Measurements from ENCODE around the gene MYOD1.

The MYOD1 gene

GRCh38 chr11:17740649-17741235 is 21.4 kb downstream of the MYOD1 start:
- Histone ChIP-seq H3K27me3 (ENCODE audit: control insufficient read depth in 3 of 3, insufficient read depth in 3 of 3, low read depth in 1 of 3, low read length in 3 of 3) (peaks cover 0 to 16% (median 5%) of the 10 kb centered on the region in 3 experiments), H3K9me3 (replicated peaks in 1 of 2; ENCODE audit: control insufficient read depth in 2 of 2, insufficient read depth in 1 of 2, low read depth in 1 of 2, low read length in 2 of 2) (peaks cover 0 to 2% of the 10 kb centered on the region in 2 donors), H2BK12ac (ENCODE audit: low read length) (no peak overlapping the region), H2AK5ac (ENCODE audit: low read depth, low read length) (no peak overlapping the region), H3K4me1 (ENCODE audit: control insufficient read depth in 2 of 2, insufficient read depth in 1 of 2, low read depth in 1 of 2, low read length in 2 of 2) (peaks cover 36 to 38% of the 10 kb centered on the region in 2 donors), H3K9ac (ENCODE audit: low read depth, low read length, poor library complexity) (no peak overlapping the region), H3K4me3 (ENCODE audit: low read length in 2 of 2) (no peak overlapping the region), H4K91ac (ENCODE audit: low read depth, low read length, poor library complexity) (no peak overlapping the region), H3K79me1 (ENCODE audit: low read depth, low read length) (no peaks in the 10 kb centered on the region), H3K4ac (ENCODE audit: low read length) (no peak overlapping the region), H2BK15ac (ENCODE audit: low read length) (no peak overlapping the region), H4K8ac (ENCODE audit: low read depth, low read length) (no peak overlapping the region), H2BK5ac (ENCODE audit: low read length) (no peak overlapping the region), H3K4me2 (ENCODE audit: insufficient read depth, low read length, poor library complexity, severe bottlenecking) (no peak overlapping the region), H3K14ac (ENCODE audit: low read length) (no peak overlapping the region), H2BK120ac (ENCODE audit: low read depth, low read length) (no peak overlapping the region), H3K27ac (replicated peaks; ENCODE audit: low read length) (no peak overlapping the region), H3K18ac (ENCODE audit: low read length) (peak overlapping the region; percentile 27), H3K23ac (ENCODE audit: low read depth, low read length, poor library complexity) (no peak overlapping the region), H3K36me3 (replicated peaks in 1 of 2; ENCODE audit: control insufficient read depth in 2 of 2, insufficient read depth in 2 of 2, low read length in 2 of 2) (no peaks in the 10 kb centered on the region), H2AFZ (ENCODE audit: low read length) (no peak overlapping the region)
- no CpG with 5 or more reads among the region's 7 CpGs for WGBS, 2 donors (ENCODE audit: extremely low coverage in 2 of 2, insufficient read length in 2 of 2, insufficient replicate concordance in 1 of 2)
- no peak for DNase-seq (ENCODE audit: low spot score)

DNA sequence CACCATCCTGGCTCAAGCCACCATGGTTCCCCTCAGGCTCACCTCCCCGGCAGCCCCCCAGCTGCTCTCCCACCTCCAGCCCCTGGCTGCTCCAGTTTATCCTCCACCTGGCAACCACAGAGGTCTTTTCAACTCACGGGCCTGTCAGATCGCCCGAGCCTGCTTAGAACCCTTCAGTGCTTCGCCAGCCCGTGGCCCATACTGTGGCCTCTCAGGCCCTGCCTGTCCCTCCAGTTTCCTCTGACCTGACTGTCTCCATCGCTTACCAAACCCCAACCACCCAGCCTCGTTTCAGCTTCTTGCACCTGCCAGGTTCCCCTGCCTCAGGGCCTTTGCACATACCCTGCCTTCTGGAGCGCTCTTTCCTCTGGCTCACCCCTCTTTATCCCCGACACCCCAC is 22.1 kb downstream of the MYOD1 start:
- Histone ChIP-seq H3K36me3 (replicated peaks in 1 of 2; ENCODE audit: control insufficient read depth in 2 of 2, insufficient read depth in 2 of 2, low read length in 2 of 2) (no peaks in the 10 kb centered on the region), H3K79me1 (ENCODE audit: low read depth, low read length) (no peaks in the 10 kb centered on the region), H4K8ac (ENCODE audit: low read depth, low read length) (no peak overlapping the region), H3K27ac (replicated peaks; ENCODE audit: low read length) (no peak overlapping the region), H4K91ac (ENCODE audit: low read depth, low read length, poor library complexity) (no peak overlapping the region), H3K4me2 (ENCODE audit: insufficient read depth, low read length, poor library complexity, severe bottlenecking) (no peak overlapping the region), H3K18ac (ENCODE audit: low read length) (no peak overlapping the region), H2BK15ac (ENCODE audit: low read length) (peak overlapping the region; percentile 32), H2BK120ac (ENCODE audit: low read depth, low read length) (no peak overlapping the region), H2BK5ac (ENCODE audit: low read length) (no peak overlapping the region), H3K4ac (ENCODE audit: low read length) (no peak overlapping the region), H3K23ac (ENCODE audit: low read depth, low read length, poor library complexity) (no peak overlapping the region), H2AFZ (ENCODE audit: low read length) (no peak overlapping the region), H3K9me3 (replicated peaks in 1 of 2; ENCODE audit: control insufficient read depth in 2 of 2, insufficient read depth in 1 of 2, low read depth in 1 of 2, low read length in 2 of 2) (no peaks in the 10 kb centered on the region), H3K14ac (ENCODE audit: low read length) (no peak overlapping the region), H2AK5ac (ENCODE audit: low read depth, low read length) (peak overlapping the region; percentile 40), H3K9ac (ENCODE audit: low read depth, low read length, poor library complexity) (no peak overlapping the region), H3K27me3 (ENCODE audit: control insufficient read depth in 3 of 3, insufficient read depth in 3 of 3, low read depth in 1 of 3, low read length in 3 of 3) (peaks cover 0 to 8% (median 0%) of the 10 kb centered on the region in 3 experiments), H3K4me3 (ENCODE audit: low read length in 2 of 2) (no peak overlapping the region), H2BK12ac (ENCODE audit: low read length) (no peak overlapping the region), H3K4me1 (ENCODE audit: control insufficient read depth in 2 of 2, insufficient read depth in 1 of 2, low read depth in 1 of 2, low read length in 2 of 2) (peaks cover 34 to 35% of the 10 kb centered on the region in 2 donors)
- no CpG with 5 or more reads among the region's 10 CpGs for WGBS, 2 donors (ENCODE audit: extremely low coverage in 2 of 2, insufficient read length in 2 of 2, insufficient replicate concordance in 1 of 2)
- DNase-seq (ENCODE audit: low spot score): no peak

GRCh38 chr11:17742019-17742418 is 22.6 kb downstream of the MYOD1 start:
- no peak overlapping the region for H2BK15ac ChIP-seq (ENCODE audit: low read length)
- H3K4ac ChIP-seq (ENCODE audit: low read length): no peak overlapping the region
- peaks cover 29 to 31% of the 10 kb centered on the region in 2 donors for H3K4me1 ChIP-seq (ENCODE audit: control insufficient read depth in 2 of 2, insufficient read depth in 1 of 2, low read depth in 1 of 2, low read length in 2 of 2)

GRCh38 chr11:17743026-17743807 is 23.8 kb downstream of the MYOD1 start:
- Histone ChIP-seq H3K27me3 (ENCODE audit: control insufficient read depth in 3 of 3, insufficient read depth in 3 of 3, low read depth in 1 of 3, low read length in 3 of 3) (no peaks in the 10 kb centered on the region), H2BK5ac (ENCODE audit: low read length) (no peak overlapping the region), H3K4ac (ENCODE audit: low read length) (no peak overlapping the region), H2BK15ac (ENCODE audit: low read length) (no peak overlapping the region), H2BK120ac (ENCODE audit: low read depth, low read length) (no peak overlapping the region), H3K23ac (ENCODE audit: low read depth, low read length, poor library complexity) (peak overlapping the region; percentile 18), H4K91ac (ENCODE audit: low read depth, low read length, poor library complexity) (no peak overlapping the region), H3K18ac (ENCODE audit: low read length) (peak overlapping the region; percentile 17), H3K79me1 (ENCODE audit: low read depth, low read length) (peaks cover 4% of the 10 kb centered on the region), H2AFZ (ENCODE audit: low read length) (no peak overlapping the region), H3K27ac (replicated peaks; ENCODE audit: low read length) (no peak overlapping the region), H3K14ac (ENCODE audit: low read length) (no peak overlapping the region), H3K9me3 (replicated peaks in 1 of 2; ENCODE audit: control insufficient read depth in 2 of 2, insufficient read depth in 1 of 2, low read depth in 1 of 2, low read length in 2 of 2) (no peaks in the 10 kb centered on the region), H3K9ac (ENCODE audit: low read depth, low read length, poor library complexity) (peak overlapping the region; percentile 5), H4K8ac (ENCODE audit: low read depth, low read length) (no peak overlapping the region), H3K4me2 (ENCODE audit: insufficient read depth, low read length, poor library complexity, severe bottlenecking) (no peak overlapping the region), H2AK5ac (ENCODE audit: low read depth, low read length) (no peak overlapping the region), H3K4me3 (ENCODE audit: low read length in 2 of 2) (no peak overlapping the region), H3K4me1 (ENCODE audit: control insufficient read depth in 2 of 2, insufficient read depth in 1 of 2, low read depth in 1 of 2, low read length in 2 of 2) (peaks cover 17 to 20% of the 10 kb centered on the region in 2 donors), H3K36me3 (replicated peaks in 1 of 2; ENCODE audit: control insufficient read depth in 2 of 2, insufficient read depth in 2 of 2, low read length in 2 of 2) (no peaks in the 10 kb centered on the region), H2BK12ac (ENCODE audit: low read length) (no peak overlapping the region)
- DNase-seq (ENCODE audit: low spot score): no peak
- no CpG with 5 or more reads among the region's 13 CpGs for WGBS, 2 donors (ENCODE audit: extremely low coverage in 2 of 2, insufficient read length in 2 of 2, insufficient replicate concordance in 1 of 2)

More at GRCh38 chr11:17742019-17742418, 22.6 kb downstream of the MYOD1 start:
- no peak overlapping the region for H3K14ac ChIP-seq (ENCODE audit: low read length)
- no peak overlapping the region for H4K91ac ChIP-seq (ENCODE audit: low read depth, low read length, poor library complexity)
- H2AFZ ChIP-seq (ENCODE audit: low read length): no peak overlapping the region
- H2BK120ac ChIP-seq (ENCODE audit: low read depth, low read length): no peak overlapping the region
- H2BK12ac ChIP-seq (ENCODE audit: low read length): no peak overlapping the region
- no peaks in the 10 kb centered on the region for H3K9me3 ChIP-seq (replicated peaks in 1 of 2; ENCODE audit: control insufficient read depth in 2 of 2, insufficient read depth in 1 of 2, low read depth in 1 of 2, low read length in 2 of 2)
- no peak overlapping the region for H3K4me3 ChIP-seq (ENCODE audit: low read length in 2 of 2)
- no peak overlapping the region for H3K18ac ChIP-seq (ENCODE audit: low read length)
- no peak overlapping the region for H2AK5ac ChIP-seq (ENCODE audit: low read depth, low read length)
- no peak overlapping the region for H4K8ac ChIP-seq (ENCODE audit: low read depth, low read length)
- H2BK5ac ChIP-seq (ENCODE audit: low read length): no peak overlapping the region
- no peak for DNase-seq (ENCODE audit: low spot score)
- H3K27ac ChIP-seq (replicated peaks; ENCODE audit: low read length): no peak overlapping the region
- H3K36me3 ChIP-seq (replicated peaks in 1 of 2; ENCODE audit: control insufficient read depth in 2 of 2, insufficient read depth in 2 of 2, low read length in 2 of 2): no peaks in the 10 kb centered on the region
- WGBS, 2 donors (ENCODE audit: extremely low coverage in 2 of 2, insufficient read length in 2 of 2, insufficient replicate concordance in 1 of 2): no CpG with 5 or more reads among the region's 5 CpGs
- H3K4me2 ChIP-seq (ENCODE audit: insufficient read depth, low read length, poor library complexity, severe bottlenecking): no peak overlapping the region
- no peak overlapping the region for H3K23ac ChIP-seq (ENCODE audit: low read depth, low read length, poor library complexity)
- H3K27me3 ChIP-seq (ENCODE audit: control insufficient read depth in 3 of 3, insufficient read depth in 3 of 3, low read depth in 1 of 3, low read length in 3 of 3): peaks cover 0 to 3% (median 0%) of the 10 kb centered on the region in 3 experiments
- no peak overlapping the region for H3K9ac ChIP-seq (ENCODE audit: low read depth, low read length, poor library complexity)
- no peaks in the 10 kb centered on the region for H3K79me1 ChIP-seq (ENCODE audit: low read depth, low read length)

Data from neuronal stem cell (in vitro differentiated cells).